CD14-positive monocyte (primary cell): Measurements from ENCODE around the gene FAM53B. TPM values are rescaled to one million over a fixed set of nuclear protein-coding genes. Genes with fewer than 3 reads are reported as not detected.
A peak's percentile ranks its signal among the peaks of the same experiment; 100 is the strongest.

Source experiments
- DNase-seq, 3 donors: peaks; one replicate each; pipeline ENCODE4 v3.0.0-alpha.2; 2011 to 2022
- H2AFZ ChIP-seq: 2 replicates; pipeline ENCODE4 v1.6.0; 2012; ENCODE audit warnings: mild to moderate bottlenecking, low read depth, low read length, inconsistent platforms; ENCODE audit not compliant: insufficient read depth, poor library complexity, severe bottlenecking
- H3K27ac ChIP-seq, 2 donors: 1 replicate in 1 of 2; 2 replicates in 1 of 2; pipeline ENCODE4 v1.5.1; 2012 to 2013; ENCODE audit warnings: low read length in 2 of 2, control low read depth in 1 of 2, inconsistent platforms in 1 of 2, low read depth in 1 of 2, mild to moderate bottlenecking in 1 of 2
- H3K27me3 ChIP-seq, 2 donors: one replicate each; pipeline versions ENCODE4 v1.6.0 to v1.6.1; 2011 to 2013; ENCODE audit warnings: low read length in 2 of 2; ENCODE audit not compliant: control insufficient read depth in 2 of 2, insufficient read depth in 2 of 2
- H3K36me3 ChIP-seq, 2 donors: replicated peaks in 1 of 2; 1 replicate in 1 of 2; 2 replicates in 1 of 2; pipeline versions ENCODE4 v1.5.1 to v1.6.1; 2012 to 2013; ENCODE audit warnings: low read length in 2 of 2, control low read depth in 1 of 2, inconsistent platforms in 1 of 2, mild to moderate bottlenecking in 1 of 2; ENCODE audit not compliant: insufficient read depth in 2 of 2, control insufficient read depth in 1 of 2
- H3K4me1 ChIP-seq, 2 donors: 1 replicate in 1 of 2; 2 replicates in 1 of 2; pipeline versions ENCODE4 v1.5.1 to v1.6.1; 2012 to 2013; ENCODE audit warnings: low read length in 2 of 2, control low read depth in 1 of 2, inconsistent platforms in 1 of 2, mild to moderate bottlenecking in 1 of 2, moderate library complexity in 1 of 2; ENCODE audit not compliant: insufficient read depth in 2 of 2, control insufficient read depth in 1 of 2
- H3K4me2 ChIP-seq: replicated peaks from 2 replicates; pipeline ENCODE3; 2012; ENCODE audit warnings: low read length, moderate library complexity, mild to moderate bottlenecking; ENCODE audit not compliant: poor library complexity, severe bottlenecking; ENCODE audit errors: extremely low read depth
- H3K4me3 ChIP-seq, 3 experiments: fragments of 200-600 bp in 1 of 3; sonication (generic) in 1 of 3; replicated peaks in 1 of 3; 1 replicate in 2 of 3; 2 replicates in 1 of 3; pipeline ENCODE4 v1.5.1; 2011 to 2013; ENCODE audit warnings: low read length in 3 of 3, mild to moderate bottlenecking in 3 of 3, control low read depth in 2 of 3, low read depth in 2 of 3, inconsistent platforms in 1 of 3, moderate library complexity in 1 of 3
- H3K79me2 ChIP-seq: 2 replicates; pipeline ENCODE4 v1.6.0; 2012; ENCODE audit warnings: mild to moderate bottlenecking, control low read depth, inconsistent platforms, low read length, moderate library complexity; ENCODE audit not compliant: insufficient read depth
- H3K9ac ChIP-seq: 2 replicates; pipeline ENCODE4 v1.6.0; 2017; ENCODE audit warnings: low read length, mild to moderate bottlenecking; ENCODE audit not compliant: insufficient read depth, poor library complexity, severe bottlenecking
- H3K9me3 ChIP-seq, 2 donors: replicated peaks in 1 of 2; 1 replicate in 1 of 2; 2 replicates in 1 of 2; pipeline versions ENCODE4 v1.5.1 to v1.6.1; 2012 to 2013; ENCODE audit warnings: low read length in 2 of 2, control low read depth in 1 of 2; ENCODE audit not compliant: control insufficient read depth in 1 of 2, insufficient read depth in 1 of 2
- H4K20me1 ChIP-seq: 2 replicates; pipeline ENCODE4 v1.6.0; 2012; ENCODE audit warnings: mild to moderate bottlenecking, low read length, control low read depth, moderate library complexity; ENCODE audit not compliant: insufficient read depth
- H3K27ac Mint-ChIP-seq, 7 donors: one replicate each; pipeline ENCODE4 v1.8.0; 2020; ENCODE audit warnings: mild to moderate bottlenecking in 7 of 7, mixed read lengths in 7 of 7, moderate library complexity in 6 of 7, inconsistent platforms in 2 of 7
- H3K27me3 Mint-ChIP-seq, 3 donors: one replicate each; pipeline ENCODE4 v1.8.0; 2021 to 2022; ENCODE audit warnings: low read depth in 3 of 3, mild to moderate bottlenecking in 3 of 3, mixed read lengths in 3 of 3, moderate library complexity in 3 of 3, inconsistent platforms in 1 of 3
- H3K36me3 Mint-ChIP-seq, 2 donors: one replicate each; pipeline ENCODE4 v1.8.0; 2020; ENCODE audit warnings: mixed read lengths in 2 of 2, inconsistent platforms in 1 of 2, mild to moderate bottlenecking in 1 of 2
- H3K4me1 Mint-ChIP-seq: one replicate; pipeline ENCODE4 v1.8.0; 2020; ENCODE audit warnings: mild to moderate bottlenecking, mixed read lengths
- H3K4me3 Mint-ChIP-seq, 2 donors: one replicate each; pipeline ENCODE4 v1.8.0; 2020; ENCODE audit warnings: mild to moderate bottlenecking in 2 of 2, mixed read lengths in 2 of 2, moderate library complexity in 1 of 2
- H3K9me3 Mint-ChIP-seq, 7 donors: one replicate each; pipeline ENCODE4 v1.8.0; 2020 to 2022; ENCODE audit warnings: mixed read lengths in 7 of 7, mild to moderate bottlenecking in 6 of 7, moderate library complexity in 6 of 7, inconsistent platforms in 2 of 7
- CTCF ChIP-seq: fragments of 200-600 bp; IDR thresholded peaks from one replicate; pipeline ENCODE4 v1.8.0; 2022; ENCODE audit warnings: antibody characterized with exemption, mild to moderate bottlenecking
- WGBS: methylation state at CpG from one replicate; pipeline ENCODE4 v1.1.5; 2013; ENCODE audit warnings: missing lambda C conversion rate; ENCODE audit not compliant: insufficient coverage; 5-methylcytosine and 5-hydroxymethylcytosine counted together
- intact Hi-C, 2 donors: fragments of 100-400 bp; cut with micrococcal nuclease; formaldehyde crosslinking; loops; one replicate each; pipeline versions ENCODE4 v1.15.0 to v1.15.1; 2023
- polyA plus RNA-seq, 3 donors: library from polyadenylated mRNA; depleted of rRNA in 1 of 3; unstranded in 2 of 3; stranded (reverse) in 1 of 3; fragments of 300-500 nt in 2 of 3; fragments of >200 nt in 1 of 3; fragmentation: Illumina TruSeq in 2 of 3; gene quantifications; 1 replicate in 2 of 3; 2 replicates in 1 of 3; pipeline ENCODE4 v1.2.3, GENCODE V29; 2012 to 2021

The FAM53B gene
- polyA plus RNA-seq, 3 donors, result 5.8 to 23.3 (median 12.6) TPM

- H4K20me1 ChIP-seq, result peaks cover 79% of the 10 kb centered on the region
- peak overlapping the region; percentile 85 for H3K27ac ChIP-seq
- H3K79me2 ChIP-seq, result peaks cover 74% of the 10 kb centered on the region
- Mint-ChIP-seq H3K36me3 (peaks cover 76 to 81% of the 10 kb centered on the region in 2 donors), H3K4me1 (peaks cover 66% of the 10 kb centered on the region), H3K9me3 (no peaks in the 10 kb centered on the region), H3K27me3 (no peaks in the 10 kb centered on the region), H3K4me3 (peak overlapping the region; percentile 7 to 70), H3K27ac (peak overlapping the region; percentile 90 to 98 (median 94))
- WGBS, result 69% methylated on average over 11 of the region's 18 CpGs
- H3K4me3 ChIP-seq, result no peak overlapping the region
- no peak overlapping the region for H2AFZ ChIP-seq
- H3K4me1 ChIP-seq, result peaks cover 59 to 61% of the 10 kb centered on the region in 2 donors
- peak overlapping the region; percentile 19 for H3K9ac ChIP-seq
- no peaks in the 10 kb centered on the region for H3K27me3 ChIP-seq
- H3K9me3 ChIP-seq, result no peaks in the 10 kb centered on the region
- no peak for TF ChIP-seq CTCF
- H3K4me2 ChIP-seq, result peak overlapping the region; percentile 31
- intact Hi-C loops, result loop anchor here in 1 of 2 donors (5.0 kb wide), 1 partner anchor 43 kb away; the partner anchor contains the start of gene FAM53B
- peaks cover 41 to 53% of the 10 kb centered on the region in 2 donors for H3K36me3 ChIP-seq
- no peak for DNase-seq
These were observed 44.5 kb downstream of the FAM53B start for GRCh38 chr10:124699471-124700292.

GRCh38 chr10:124698545-124699469, 45.4 kb downstream of the FAM53B start:
- H3K27me3 Mint-ChIP-seq, result no peaks in the 10 kb centered on the region
- no peak overlapping the region for H3K4me3 ChIP-seq
- H3K4me3 Mint-ChIP-seq, result no peak overlapping the region
- no peak overlapping the region for H2AFZ ChIP-seq
- H3K4me2 ChIP-seq, result no peak overlapping the region
- intact Hi-C loops, result no loop called here
- peaks cover 66% of the 10 kb centered on the region for H3K79me2 ChIP-seq
- H3K9me3 ChIP-seq, result no peaks in the 10 kb centered on the region
- no peak for TF ChIP-seq CTCF
- no peak overlapping the region for H3K9ac ChIP-seq
- DNase-seq, result no peak
- peaks cover 77% of the 10 kb centered on the region for H4K20me1 ChIP-seq
- H3K9me3 Mint-ChIP-seq, result no peaks in the 10 kb centered on the region
- peaks cover 76 to 81% of the 10 kb centered on the region in 2 donors for H3K36me3 Mint-ChIP-seq
- no peaks in the 10 kb centered on the region for H3K27me3 ChIP-seq
- peaks cover 41 to 53% of the 10 kb centered on the region in 2 donors for H3K36me3 ChIP-seq
- H3K27ac ChIP-seq, result peak overlapping the region; percentile 85
- H3K4me1 ChIP-seq, result peaks cover 57 to 58% of the 10 kb centered on the region in 2 donors
- peaks cover 64% of the 10 kb centered on the region for H3K4me1 Mint-ChIP-seq
- 93% methylated on average over 18 of the region's 18 CpGs for WGBS
- peak overlapping the region in 5 of 7 donors; percentile 31 to 98 (median 90) for H3K27ac Mint-ChIP-seq
